A549 (cell line): Measurements from ENCODE around the gene CRACDL. TPM values are rescaled to one million over a fixed set of nuclear protein-coding genes. Genes with fewer than 3 reads are reported as not detected.

Experiments
- ATAC-seq, 2 experiments: fragments of 200-7000 bp in 1 of 2; fragments of >200 bp in 1 of 2; cut with Nextera tagmentation in 1 of 2; cut with Tn5 transposase in 1 of 2; 3 replicates each; pipeline versions ENCODE4 v1.8.0 to v1.9.1; 2018 to 2020; ENCODE audit warnings: mild to moderate bottlenecking in 1 of 2, moderate library complexity in 1 of 2
- CTCF ChIA-PET: fragments of 300-600 bp; sonication (Branson Sonifier 250); formaldehyde crosslinking; extraction: SDS; loops from one replicate; lab custom pipeline; 2021; ENCODE audit warnings: antibody characterized with exemption, inconsistent platforms; lab: Yijun Ruan, JAX
- POLR2A ChIA-PET: fragments of 350-600 bp; formaldehyde crosslinking; extraction: SDS; loops from one replicate; lab custom pipeline; 2021; ENCODE audit warnings: antibody characterized with exemption, inconsistent platforms; lab: Yijun Ruan, JAX
- DNase-seq, 2 experiments: peaks; one replicate each; pipeline versions ENCODE4 v3.0.0 to v3.0.0-alpha.2; 2011 to 2016; ENCODE audit warnings: low read depth in 1 of 2, low spot score in 1 of 2
- FAIRE-seq: peaks from 2 replicates; lab custom pipeline; 2011; peaks lifted over from hg19 to GRCh38; lab: Jason Lieb, UNC
- H3K27ac ChIP-seq, 2 experiments: fragments of >200 bp; sonication (Bioruptor Twin); formaldehyde crosslinking; 3 replicates each; pipeline ENCODE4 v1.5.1; 2016 to 2017
- H3K4me1 ChIP-seq: fragments of >200 bp; sonication (Bioruptor Twin); formaldehyde crosslinking; 3 replicates; pipeline ENCODE4 v1.6.1; 2016
- H3K4me2 ChIP-seq: fragments of >200 bp; sonication (Bioruptor Twin); formaldehyde crosslinking; 3 replicates; pipeline ENCODE4 v1.6.1; 2016
- H3K4me3 ChIP-seq: fragments of >200 bp; sonication (Bioruptor Twin); formaldehyde crosslinking; 3 replicates; pipeline ENCODE4 v1.5.1; 2016
- H3K9me3 ChIP-seq: fragments of >200 bp; sonication (Bioruptor Twin); formaldehyde crosslinking; 3 replicates; pipeline ENCODE4 v1.6.1; 2016
- BHLHE40 ChIP-seq: IDR thresholded peaks from 2 replicates; pipeline ENCODE4 v1.6.1; 2012; ENCODE audit warnings: low read depth, low read length, inconsistent platforms
- CEBPB ChIP-seq, 2 experiments: fragments of >200 bp in 1 of 2; sonication (Bioruptor Twin) in 1 of 2; formaldehyde crosslinking in 1 of 2; IDR thresholded peaks; 2 replicates each; pipeline ENCODE4 v1.6.1; 2012 to 2016
- CHD4 ChIP-seq: fragments of 200-600 bp; sonication (generic); IDR thresholded peaks from 2 replicates; pipeline ENCODE4 v1.6.1; 2016; ENCODE audit warnings: antibody characterized with exemption, mild to moderate bottlenecking, borderline replicate concordance
- EHF ChIP-seq: fragments of 250-450 bp; sonication (Bioruptor Pico); IDR thresholded peaks from 2 replicates; pipeline ENCODE4 v1.5.0; 2020; ENCODE audit warnings: mild to moderate bottlenecking
- EHMT2 ChIP-seq: fragments of 200-600 bp; sonication (generic); IDR thresholded peaks from 2 replicates; pipeline ENCODE4 v1.6.1; 2016; ENCODE audit warnings: antibody characterized with exemption, low read depth, mild to moderate bottlenecking, moderate library complexity
- FOSB ChIP-seq: fragments of 250-450 bp; sonication (Bioruptor Pico); IDR thresholded peaks from 2 replicates; pipeline ENCODE4 v1.5.0; 2020; ENCODE audit warnings: mild to moderate bottlenecking, moderate library complexity
- HEYL ChIP-seq: fragments of 250-450 bp; sonication (Bioruptor Pico); IDR thresholded peaks from 2 replicates; pipeline ENCODE4 v1.8.0; 2021; ENCODE audit warnings: mild to moderate bottlenecking, moderate library complexity
- JUNB ChIP-seq: fragments of >200 bp; sonication (Bioruptor Twin); formaldehyde crosslinking; IDR thresholded peaks from 2 replicates; pipeline ENCODE4 v1.6.1; 2016
- KDM1A ChIP-seq: fragments of 200-600 bp; sonication (generic); IDR thresholded peaks from 2 replicates; pipeline ENCODE4 v1.6.1; 2016; ENCODE audit warnings: low read depth, mild to moderate bottlenecking
- MAZ ChIP-seq: fragments of 150-350 bp; IDR thresholded peaks from 2 replicates; pipeline ENCODE4 v1.6.1; 2014; ENCODE audit warnings: antibody characterized with exemption, low read depth, low read length, borderline replicate concordance
- MYC ChIP-seq: IDR thresholded peaks from 2 replicates; pipeline ENCODE4 v1.6.1; 2012; ENCODE audit warnings: mild to moderate bottlenecking, inconsistent platforms, low read length, improper control_type of control experiment, borderline replicate concordance
- PBX3 ChIP-seq: IDR thresholded peaks from 2 replicates; pipeline ENCODE4 v1.6.1; 2012
- PHF8 ChIP-seq: fragments of 200-600 bp; sonication (generic); IDR thresholded peaks from 2 replicates; pipeline ENCODE4 v1.6.1; 2016; ENCODE audit warnings: low read depth, mild to moderate bottlenecking, antibody characterized with exemption, moderate library complexity, borderline replicate concordance
- RAD21 ChIP-seq, 2 experiments: fragments of >200 bp in 1 of 2; sonication (Bioruptor Twin) in 1 of 2; formaldehyde crosslinking in 1 of 2; IDR thresholded peaks in 1 of 2; conservative IDR thresholded peaks in 1 of 2; 2 replicates in 1 of 2; 3 replicates in 1 of 2; pipeline ENCODE4 v1.6.1; 2012 to 2018; ENCODE audit warnings: inconsistent platforms in 1 of 2
- RARB ChIP-seq: fragments of 250-450 bp; sonication (Bioruptor Pico); IDR thresholded peaks from 2 replicates; pipeline ENCODE4 v1.8.0; 2021; ENCODE audit warnings: mild to moderate bottlenecking, moderate library complexity
- REST ChIP-seq: fragments of 200-600 bp; sonication (generic); IDR thresholded peaks from 2 replicates; pipeline ENCODE4 v1.6.1; 2016; ENCODE audit warnings: antibody characterized with exemption, mild to moderate bottlenecking, moderate library complexity
- SMC3 ChIP-seq: fragments of >200 bp; sonication (Bioruptor Twin); formaldehyde crosslinking; IDR thresholded peaks from 3 replicates; pipeline ENCODE4 v1.6.1; 2018; ENCODE audit warnings: inconsistent platforms
- TFCP2L1 ChIP-seq: fragments of 250-450 bp; sonication (Bioruptor Pico); IDR thresholded peaks from 2 replicates; pipeline ENCODE4 v1.5.0; 2021; ENCODE audit warnings: mild to moderate bottlenecking
- ZNF302 ChIP-seq: fragments of 250-450 bp; sonication (Bioruptor Pico); IDR thresholded peaks from 2 replicates; pipeline ENCODE4 v1.9.0; 2021; ENCODE audit warnings: inconsistent platforms, mild to moderate bottlenecking, moderate library complexity
- whole genome bisulfite sequencing: methylation state at CpG from one replicate; pipeline ENCODE4 v1.1.6; 2017; ENCODE audit errors: missing lambda C conversion rate; 5-methylcytosine and 5-hydroxymethylcytosine counted together
- polyA plus RNA-seq, 4 experiments: library from polyadenylated mRNA; depleted of rRNA in 3 of 4; stranded (reverse); fragments of >200 nt; fragmentation: RNase III in 1 of 4; extraction: RNeasy Plus Mini Kit Qiagen cat#74134 plus additional on column Dnase treatment in 1 of 4; gene quantifications; 2 replicates in 3 of 4; 3 replicates in 1 of 4; pipeline ENCODE4 v1.2.3, GENCODE V29; 2011 to 2017
- TF ChIP-seq, protein P1 (sequence below): fragments of >200 bp; sonication (Bioruptor Twin); formaldehyde crosslinking; IDR thresholded peaks from 2 replicates; pipeline ENCODE4 v1.6.1; 2016

CRACDL gene
- polyA plus RNA-seq, 2 of the 4 experiments (the other 2 are of a cell fraction) = 0.21 to 0.36 TPM

GRCh38 chr2:98824256-98825019, 111.6 kb downstream of the CRACDL start (continued):
- no peak for TF ChIP-seq SMC3
- no peak for TF ChIP-seq MYC

DNA sequence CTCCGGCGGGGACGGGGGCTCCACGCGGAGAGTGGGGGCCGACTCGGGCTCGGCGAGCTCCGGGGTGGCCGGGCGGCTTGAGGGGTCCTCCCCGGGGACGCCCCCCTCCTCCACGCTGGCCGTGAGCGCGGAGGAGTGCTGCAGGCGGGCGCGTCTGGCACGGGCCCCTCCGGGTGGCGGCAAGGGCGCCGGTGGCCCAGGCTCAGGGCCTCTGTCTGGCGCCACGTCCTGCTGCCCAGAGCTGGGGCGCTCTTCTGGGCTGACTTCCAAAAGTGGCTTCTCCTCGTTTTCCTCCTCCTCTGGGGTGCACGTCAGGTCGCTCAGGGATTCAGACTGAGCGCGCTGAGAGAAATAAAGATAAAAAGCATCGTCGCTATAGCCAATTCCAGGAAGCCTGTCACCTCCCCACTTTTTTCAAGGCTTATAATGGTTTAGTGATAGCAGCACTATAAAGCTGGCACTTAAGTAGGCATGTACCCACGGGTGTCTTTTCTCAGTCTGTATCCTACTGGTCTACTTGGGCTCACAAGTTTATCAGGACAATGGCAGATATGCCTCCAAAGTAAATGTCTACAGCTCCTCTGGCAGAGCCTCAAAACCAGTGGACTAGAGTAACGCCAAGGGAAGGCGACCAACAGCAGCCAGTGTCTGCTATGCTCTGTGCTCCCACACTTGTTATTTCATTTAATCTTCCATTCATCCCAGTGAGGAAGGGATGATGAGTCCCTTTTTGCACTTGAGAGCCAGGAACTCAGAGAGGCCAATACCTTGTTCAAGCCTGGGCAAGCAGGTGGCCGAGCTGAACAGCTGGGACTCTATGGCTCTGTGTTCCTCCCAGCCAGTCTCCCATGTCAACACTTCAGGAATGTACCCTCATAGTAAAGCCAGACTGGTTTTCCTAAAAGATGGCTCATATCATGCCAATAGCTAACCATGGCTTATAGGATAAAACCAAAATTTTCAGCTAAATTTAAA, 112.5 kb downstream of the CRACDL start:
- Histone ChIP-seq H3K4me1 (no peaks in the 10 kb centered on the region), H3K4me2 (no peak overlapping the region), H3K4me3 (no peak overlapping the region), H3K27ac (no peak overlapping the region), H3K9me3 (no peaks in the 10 kb centered on the region)
- 76% methylated on average over 13 of the region's 40 CpGs for WGBS
- DNase-seq (no peak), ATAC-seq (no peak), FAIRE-seq (no peak)
- TF ChIP-seq JUNB = no peak
- TF ChIP-seq RAD21 (conservative IDR thresholded peaks at IDR 0.05 in 1 of 2, IDR thresholded peaks at IDR 0.05 in 1 of 2) = no peak
- TF ChIP-seq PBX3 = no peak
- TF ChIP-seq EHMT2 = no peak
- no peak for TF ChIP-seq BHLHE40
- no peak for TF ChIP-seq REST
- TF ChIP-seq RARB (CRISPR knock-in tag) = no peak
- TF ChIP-seq CHD4 = no peak
- TF ChIP-seq EHF (CRISPR knock-in tag) = no peak
- no peak for TF ChIP-seq ZNF302 (CRISPR knock-in tag)
- no peak for TF ChIP-seq MAZ
- TF ChIP-seq FOSB (CRISPR knock-in tag) = no peak
- no peak for TF ChIP-seq HEYL (CRISPR knock-in tag)
- TF ChIP-seq, protein P1, sequence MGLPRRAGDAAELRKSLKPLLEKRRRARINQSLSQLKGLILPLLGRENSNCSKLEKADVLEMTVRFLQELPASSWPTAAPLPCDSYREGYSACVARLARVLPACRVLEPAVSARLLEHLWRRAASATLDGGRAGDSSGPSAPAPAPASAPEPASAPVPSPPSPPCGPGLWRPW = no peak
- no peak for TF ChIP-seq TFCP2L1 (CRISPR knock-in tag)
- TF ChIP-seq CEBPB (IDR thresholded peaks at IDR 0.05) = no peak
- no peak for TF ChIP-seq PHF8
- TF ChIP-seq KDM1A = no peak
- POLR2A ChIA-PET = no interaction called here
- CTCF ChIA-PET = interaction anchor here (1.3 kb wide), 1 partner anchor 13 kb away, joined by 6 read pairs; no protein-coding TSS in a partner anchor
